NT2/D1 (cell line): Measurements from ENCODE around the gene PRRG1.

Experiments used
- SUZ12 ChIP-seq: IDR thresholded peaks from 2 replicates; pipeline ENCODE4 v1.6.1; 2011; ENCODE audit not compliant: insufficient read length, insufficient read depth; ENCODE audit errors: extremely low read depth
- ZNF274 ChIP-seq: IDR thresholded peaks from 2 replicates; pipeline ENCODE4 v1.6.1; 2011; ENCODE audit warnings: mild to moderate bottlenecking, low read depth, low read length

GRCh38 chrX:37420185-37420584 is 71.0 kb downstream of the PRRG1 start:
- TF ChIP-seq SUZ12 (no peak), ZNF274 (no peak)
